Tibial nerve (tissue), 4 donors: ENCODE results near the gene ZNF507. TPM values are rescaled to one million over a fixed set of nuclear protein-coding genes. Genes with fewer than 3 reads are reported as not detected.
"Not testable (repeated sequence)": the region's sequence is repeated elsewhere in the genome, so short reads cannot be mapped to it uniquely, and the experiment has no call there.

ENCODE experiments used
- DNase-seq, 2 donors: peaks; one replicate each; pipeline ENCODE4 v3.0.0-alpha.2; 2019; ENCODE audit warnings: low spot score in 2 of 2
- H3K27ac ChIP-seq, 4 donors: fragments of 200-600 bp; sonication (generic) in 3 of 4; one replicate each; pipeline ENCODE4 v1.5.1; 2017 to 2019; ENCODE audit warnings: mild to moderate bottlenecking in 1 of 4
- H3K27me3 ChIP-seq, 2 donors: fragments of 200-600 bp; sonication (generic) in 1 of 2; one replicate each; pipeline versions ENCODE4 v1.5.1 to v1.6.0; 2017 to 2019
- H3K36me3 ChIP-seq, 3 donors: fragments of 200-600 bp; sonication (generic); one replicate each; pipeline ENCODE4 v1.5.1; 2018 to 2019
- H3K4me1 ChIP-seq, 4 donors: fragments of 200-600 bp; sonication (generic) in 3 of 4; one replicate each; pipeline ENCODE4 v1.5.1; 2017 to 2019
- H3K4me3 ChIP-seq, 4 donors: fragments of 200-600 bp; sonication (generic) in 3 of 4; one replicate each; pipeline ENCODE4 v1.5.1; 2017 to 2019; ENCODE audit warnings: mild to moderate bottlenecking in 1 of 4, moderate library complexity in 1 of 4
- H3K9me3 ChIP-seq, 4 donors: fragments of 200-600 bp; sonication (generic) in 3 of 4; one replicate each; pipeline ENCODE4 v1.5.1; 2017 to 2019
- CTCF ChIP-seq, 5 experiments: fragments of 200-600 bp in 3 of 5; fragments of 450-650 bp in 2 of 5; sonication (generic) in 3 of 5; IDR thresholded peaks; one replicate each; pipeline ENCODE4 v1.5.1; 2016 to 2019; ENCODE audit warnings: antibody characterized with exemption in 5 of 5, mild to moderate bottlenecking in 3 of 5, moderate library complexity in 2 of 5
- EP300 ChIP-seq, 2 donors: sonication (generic); formaldehyde crosslinking; IDR thresholded peaks; one replicate each; pipeline ENCODE4 v1.6.1; 2017; ENCODE audit warnings: antibody characterized with exemption in 2 of 2, mild to moderate bottlenecking in 1 of 2
- POLR2A ChIP-seq, 2 donors: fragments of 450-650 bp; IDR thresholded peaks; one replicate each; pipeline ENCODE4 v1.6.1; 2017; ENCODE audit warnings: antibody characterized with exemption in 2 of 2, mild to moderate bottlenecking in 2 of 2, moderate library complexity in 2 of 2
- WGBS, 2 donors: methylation state at CpG; one replicate each; pipeline ENCODE4 v1.1.5; 2018; 5-methylcytosine and 5-hydroxymethylcytosine counted together
- total RNA-seq, 4 donors: library from RNA; depleted of rRNA; stranded (reverse); fragments of >200 nt; gene quantifications; one replicate each; pipeline ENCODE4 v1.1.0, GENCODE V29; 2016

Gene ZNF507
- total RNA-seq, 4 donors from 2014 or later = 28.5 to 35.7 (median 32.1) TPM

GRCh38 chr19:32377088-32377487, 31.7 kb downstream of the ZNF507 start:
- H3K36me3 ChIP-seq = peaks cover 4 to 47% (median 4%) of the 10 kb centered on the region in 3 donors
- not testable (repeated sequence) for H3K4me3 ChIP-seq, H3K27me3 ChIP-seq, H3K9me3 ChIP-seq, H3K27ac ChIP-seq, DNase-seq
- 90 to 95% methylated on average over 9 of the region's 9 CpGs for WGBS, 2 donors
- peaks cover 0 to 21% (median 0%) of the 10 kb centered on the region in 4 donors for H3K4me1 ChIP-seq
- peak in 1 of 5 experiments; percentile 17 for TF ChIP-seq CTCF (IDR thresholded peaks at IDR 0.05)

- WGBS, 2 donors = 81 to 83% methylated on average over 3 of the region's 3 CpGs
- no peaks in the 10 kb centered on the region for H3K9me3 ChIP-seq
- H3K27me3 ChIP-seq = no peaks in the 10 kb centered on the region
- DNase-seq = no peak
- TF ChIP-seq CTCF (IDR thresholded peaks at IDR 0.05) (no peak), EP300 (IDR thresholded peaks at IDR 0.05) (no peak), POLR2A (IDR thresholded peaks at IDR 0.05) (no peak)
- no peak overlapping the region for H3K4me3 ChIP-seq
- peaks cover 0 to 58% (median 0%) of the 10 kb centered on the region in 3 donors for H3K36me3 ChIP-seq
- no peaks in the 10 kb centered on the region for H3K4me1 ChIP-seq
- H3K27ac ChIP-seq = no peak overlapping the region
These were observed 34.9 kb downstream of the ZNF507 start for GRCh38 chr19:32380269-32380668.

- H3K27me3 ChIP-seq = no peaks in the 10 kb centered on the region
- H3K36me3 ChIP-seq = peaks cover 0 to 34% (median 0%) of the 10 kb centered on the region in 3 donors
- H3K4me1 ChIP-seq = no peaks in the 10 kb centered on the region
- no peaks in the 10 kb centered on the region for H3K9me3 ChIP-seq
- no peak overlapping the region for H3K4me3 ChIP-seq
- no peak for DNase-seq
- 54 to 57% methylated on average over 7 of the region's 7 CpGs for WGBS, 2 donors
- H3K27ac ChIP-seq = no peak overlapping the region
- TF ChIP-seq CTCF (IDR thresholded peaks at IDR 0.05) (no peak), EP300 (IDR thresholded peaks at IDR 0.05) (no peak), POLR2A (IDR thresholded peaks at IDR 0.05) (no peak)
These were observed 42.4 kb downstream of the ZNF507 start for GRCh38 chr19:32387701-32388392.

GRCh38 chr19:32388393-32388855, 43.0 kb downstream of the ZNF507 start:
- Histone ChIP-seq H3K27me3 (no peaks in the 10 kb centered on the region), H3K9me3 (no peaks in the 10 kb centered on the region)
- TF ChIP-seq CTCF (IDR thresholded peaks at IDR 0.05) = no peak
- no peak for TF ChIP-seq POLR2A (IDR thresholded peaks at IDR 0.05)
- TF ChIP-seq EP300 (IDR thresholded peaks at IDR 0.05) = no peak

GRCh38 chr19:32392901-32393300, 47.5 kb downstream of the ZNF507 start:
- no peaks in the 10 kb centered on the region for H3K4me1 ChIP-seq
- no peaks in the 10 kb centered on the region for H3K9me3 ChIP-seq
- H3K36me3 ChIP-seq = peaks cover 0 to 19% (median 0%) of the 10 kb centered on the region in 3 donors
- H3K27ac ChIP-seq = no peak overlapping the region
- no peak overlapping the region for H3K4me3 ChIP-seq
- 81 to 87% methylated on average over 3 of the region's 3 CpGs for WGBS, 2 donors
- no peak for DNase-seq
- TF ChIP-seq POLR2A (IDR thresholded peaks at IDR 0.05) (no peak), CTCF (IDR thresholded peaks at IDR 0.05) (no peak), EP300 (IDR thresholded peaks at IDR 0.05) (no peak)
- H3K27me3 ChIP-seq = no peaks in the 10 kb centered on the region

More at GRCh38 chr19:32388393-32388855, 43.0 kb downstream of the ZNF507 start:
- Histone ChIP-seq H3K27ac (no peak overlapping the region), H3K4me1 (no peaks in the 10 kb centered on the region), H3K36me3 (peaks cover 0 to 28% (median 0%) of the 10 kb centered on the region in 3 donors), H3K4me3 (no peak overlapping the region)
- WGBS, 2 donors = 86 to 88% methylated on average over 3 of the region's 3 CpGs
- no peak for DNase-seq
